ENCODE results near the gene MYL6. TPM values are rescaled to one million over a fixed set of nuclear protein-coding genes. Genes with fewer than 3 reads are reported as not detected.
A peak's percentile ranks its signal among the peaks of the same experiment; 100 is the strongest.
"Not testable (repeated sequence)": the region's sequence is repeated elsewhere in the genome, so short reads cannot be mapped to it uniquely, and the experiment has no call there.

Gene MYL6
- total RNA-seq: 100 to 1,000 TPM; 841 to 868 TPM

DNA sequence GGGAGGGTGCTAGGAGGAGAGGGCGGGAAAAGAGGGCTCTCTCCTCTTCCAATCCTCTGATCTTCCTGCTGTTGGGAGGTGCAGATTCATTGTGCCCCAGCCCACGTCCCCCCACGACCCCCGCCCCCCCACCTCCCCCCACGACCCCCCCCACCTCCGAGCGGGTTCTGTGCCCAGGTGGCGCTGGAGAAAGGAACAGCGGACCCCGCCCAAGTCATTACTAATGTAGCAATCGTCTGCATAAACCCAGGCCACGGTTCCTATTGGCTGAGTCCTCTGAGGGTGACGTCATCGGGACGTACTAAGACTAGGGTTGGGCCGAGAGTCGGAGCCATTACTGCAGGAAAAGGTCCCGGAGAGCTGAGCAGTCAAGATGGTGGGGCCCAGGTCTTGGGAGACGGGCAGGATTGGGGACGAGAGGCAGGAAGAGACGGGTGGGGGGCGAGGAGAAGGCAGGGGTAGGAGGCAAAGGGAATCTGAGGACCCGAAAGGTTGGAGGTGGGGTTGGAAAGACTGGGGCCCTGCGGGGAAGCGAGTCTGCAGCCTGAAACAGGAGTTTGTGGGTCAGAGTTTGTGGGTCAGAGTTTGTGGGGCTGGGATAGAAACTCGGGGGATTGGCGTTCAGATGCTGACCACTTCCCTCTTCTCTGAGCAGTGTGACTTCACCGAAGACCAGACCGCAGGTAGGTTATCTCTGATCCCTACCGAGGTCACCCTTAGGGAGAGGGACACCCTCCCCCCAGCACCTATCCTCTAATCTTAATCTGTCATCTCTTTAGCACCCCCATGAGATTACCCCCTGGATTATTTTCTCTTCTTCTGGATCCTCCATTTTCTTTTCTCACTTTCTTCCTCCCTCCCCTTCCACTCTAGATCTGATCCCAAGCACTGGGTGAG lies at the start of gene MYL6:
MYL6 (plus strand) TSS at position 331 of the 897 bp plus-strand sequence; CDS start at position 374, 43 bp downstream.
- peak within 1 kb of the TSS; percentile 96 for H3K4me3 Mint-ChIP-seq
- H3K4me1 Mint-ChIP-seq (ENCODE audit: low read depth): peaks cover 42% of the 10 kb centered on the region

DNA sequence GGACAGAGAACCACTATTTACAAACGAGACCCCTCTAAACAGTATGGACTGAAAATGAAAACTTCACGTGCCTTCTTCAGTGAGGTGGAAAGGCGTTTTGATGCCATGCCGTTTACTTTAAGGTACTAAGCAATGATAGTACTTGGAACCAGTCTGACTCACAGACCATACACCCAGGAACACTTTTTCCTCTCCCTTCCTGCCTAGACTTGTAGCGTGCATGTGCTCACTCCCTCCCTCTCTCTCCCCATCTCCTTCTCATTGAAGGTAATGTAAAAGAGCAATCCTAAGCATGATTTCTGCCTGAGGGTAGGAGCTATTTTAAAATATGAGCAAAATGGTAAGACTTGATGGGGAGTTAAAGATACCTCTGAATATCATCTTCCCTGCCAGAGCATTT lies 47.6 kb upstream of the MYL6 start:
- intact Hi-C loops (cut with micrococcal nuclease): loop anchor here (10.0 kb wide), 1 partner anchor 1126 kb away; the partner anchor contains the start of gene TESPA1

More for the DNA sequence above, at the start of gene MYL6:
- H3K27me3 Mint-ChIP-seq (ENCODE audit: low read depth): no peaks in the 10 kb centered on the region
- CTCF ChIA-PET: interaction anchor here (1.3 to 6.7 kb wide), 6 partner anchors 17 to 39 kb away, joined by 3 to 43 read pairs (median 8); partner anchors contain the start of genes ESYT1 and SMARCC2
- intact Hi-C loops (cut with micrococcal nuclease): loop anchor here (1.0 to 2.0 kb wide), 3 partner anchors 30 to 227 kb away; partner anchors contain the start of gene DGKA
- H3K9me3 Mint-ChIP-seq: no peaks in the 10 kb centered on the region
- peaks cover 51% of the 10 kb centered on the region for H3K36me3 Mint-ChIP-seq (ENCODE audit: low read depth)
- H3K27ac Mint-ChIP-seq: peak within 1 kb of the TSS; percentile 95
- peak; percentile 98 for DNase-seq

GRCh38 chr12:56114084-56114483 lies 44.1 kb upstream of the MYL6 start:
- CTCF ChIA-PET: interaction anchor here (1.1 kb wide), 1 partner anchor 14 kb away, joined by 3 read pairs; the partner anchor contains the start of gene ESYT1
- peak overlapping the region; percentile 61 for H3K27ac Mint-ChIP-seq
- no peak for DNase-seq
- peaks cover 11% of the 10 kb centered on the region for H3K4me1 Mint-ChIP-seq (ENCODE audit: low read depth)
- peaks cover 55% of the 10 kb centered on the region for H3K36me3 Mint-ChIP-seq (ENCODE audit: low read depth)
- intact Hi-C loops (cut with micrococcal nuclease): loop anchor here (10.0 kb wide), 1 partner anchor 1129 kb away; the partner anchor contains the start of gene TESPA1
- no peak overlapping the region for H3K4me3 Mint-ChIP-seq
- H3K27me3 Mint-ChIP-seq (ENCODE audit: low read depth): no peaks in the 10 kb centered on the region
- no peaks in the 10 kb centered on the region for H3K9me3 Mint-ChIP-seq

More for the DNA sequence above, 47.6 kb upstream of the MYL6 start:
- H3K9me3 Mint-ChIP-seq: no peaks in the 10 kb centered on the region
- no peak overlapping the region for H3K4me3 Mint-ChIP-seq
- H3K27me3 Mint-ChIP-seq (ENCODE audit: low read depth): no peaks in the 10 kb centered on the region
- peaks cover 68% of the 10 kb centered on the region for H3K36me3 Mint-ChIP-seq (ENCODE audit: low read depth)
- CTCF ChIA-PET: interaction anchor here (0.7 to 1.4 kb wide), 4 partner anchors 9 to 127 kb away, joined by 3 to 5 read pairs (median 3); partner anchors contain the start of gene ERBB3
- H3K27ac Mint-ChIP-seq: peak overlapping the region; percentile 61
- H3K4me1 Mint-ChIP-seq (ENCODE audit: low read depth): peaks cover 18% of the 10 kb centered on the region
- DNase-seq: no peak

DNA sequence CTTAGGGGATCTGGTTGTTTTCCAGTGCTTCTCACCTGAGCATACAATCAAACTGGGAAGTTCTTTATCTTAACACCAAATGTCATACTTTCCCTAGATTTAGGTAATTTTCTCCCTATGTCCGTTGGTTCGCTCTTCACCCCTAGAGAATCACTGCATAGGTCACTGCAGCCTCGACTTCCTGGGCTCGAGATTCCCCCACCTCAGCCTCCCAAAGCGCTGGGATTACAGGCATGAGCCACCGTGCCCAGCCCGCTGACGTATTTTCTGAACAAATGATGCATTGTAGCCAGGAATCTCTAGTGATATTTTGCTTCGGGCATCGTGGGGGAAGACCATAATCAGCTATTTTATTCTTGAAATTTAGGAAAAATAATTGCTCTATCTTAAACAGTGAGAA lies 42.8 kb upstream of the MYL6 start:
- CTCF ChIA-PET: interaction anchor here (1.6 kb wide), 1 partner anchor 10 kb away, joined by 6 read pairs; no protein-coding TSS in a partner anchor
- H3K4me3 Mint-ChIP-seq: peak overlapping the region; percentile 97
- peak overlapping the region; percentile 99 for H3K27ac Mint-ChIP-seq
- peaks cover 22% of the 10 kb centered on the region for H3K4me1 Mint-ChIP-seq (ENCODE audit: low read depth)
- no peak for DNase-seq
- H3K27me3 Mint-ChIP-seq (ENCODE audit: low read depth): no peaks in the 10 kb centered on the region
- no peaks in the 10 kb centered on the region for H3K9me3 Mint-ChIP-seq
- H3K36me3 Mint-ChIP-seq (ENCODE audit: low read depth): peaks cover 46% of the 10 kb centered on the region
- intact Hi-C loops (cut with micrococcal nuclease): loop anchor here (5.0 to 10.0 kb wide), 2 partner anchors 522 to 1131 kb away; partner anchors contain the start of gene TESPA1

DNA sequence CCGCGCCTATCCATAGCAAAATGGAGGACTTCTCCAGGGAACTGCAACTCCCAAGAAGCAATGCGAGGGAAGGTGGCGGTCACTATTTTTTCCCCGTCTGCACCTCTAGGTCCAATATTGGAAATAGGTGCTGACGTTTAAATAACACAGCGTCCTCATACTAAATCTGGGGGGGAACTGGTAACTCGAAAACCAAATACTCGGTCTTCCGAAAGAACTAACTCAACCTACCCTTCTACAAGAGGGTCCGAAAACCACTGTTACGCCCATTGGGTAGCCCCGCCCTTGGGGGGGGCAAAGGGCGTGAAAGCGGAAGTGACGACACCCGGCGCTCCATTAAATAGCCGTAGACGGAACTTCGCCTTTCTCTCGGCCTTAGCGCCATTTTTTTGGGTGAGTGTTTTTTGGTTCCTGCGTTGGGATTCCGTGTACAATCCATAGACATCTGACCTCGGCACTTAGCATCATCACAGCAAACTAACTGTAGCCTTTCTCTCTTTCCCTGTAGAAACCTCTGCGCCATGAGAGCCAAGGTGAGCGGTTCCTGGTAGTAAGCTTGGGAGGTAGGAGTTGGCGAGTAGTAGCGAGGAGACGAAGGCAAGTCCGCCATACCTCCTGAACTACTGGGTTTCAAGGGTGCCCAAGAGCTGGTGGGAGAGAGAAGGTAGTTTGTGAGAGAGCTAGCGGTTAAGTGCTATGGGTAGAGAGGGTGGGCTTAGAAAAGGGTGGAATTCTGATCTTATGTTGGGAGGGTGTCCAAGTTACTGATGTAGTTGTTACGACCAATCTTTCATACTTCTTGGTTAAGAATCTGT lies 41.7 kb upstream of the MYL6 start, which contains the start of gene RPL41:
RPL41 (plus strand) TSS at position 367 of the 815 bp plus-strand sequence.
- peaks cover 41% of the 10 kb centered on the region for H3K36me3 Mint-ChIP-seq (ENCODE audit: low read depth)
- CTCF ChIA-PET: interaction anchor here (0.6 to 3.7 kb wide), 6 partner anchors 10 to 379 kb away, joined by 3 to 30 read pairs (median 5); partner anchors contain the start of gene RNF41
- H3K27me3 Mint-ChIP-seq (ENCODE audit: low read depth): no peaks in the 10 kb centered on the region
- intact Hi-C loops (cut with micrococcal nuclease): loop anchor here (1.0 to 10.0 kb wide), 7 partner anchors 12 to 1132 kb away; partner anchors contain the start of genes BLOC1S1, PA2G4, RPS26 and TESPA1
- H3K4me3 Mint-ChIP-seq: peak within 1 kb of the TSS; percentile 97
- DNase-seq: peak; percentile 96
- peaks cover 23% of the 10 kb centered on the region for H3K4me1 Mint-ChIP-seq (ENCODE audit: low read depth)
- H3K9me3 Mint-ChIP-seq: no peaks in the 10 kb centered on the region
- peak within 1 kb of the TSS; percentile 99 for H3K27ac Mint-ChIP-seq

GRCh38 chr12:56117082-56117706 lies 41.0 kb upstream of the MYL6 start:
- H3K27me3 Mint-ChIP-seq (ENCODE audit: low read depth); DNase-seq; H3K9me3 Mint-ChIP-seq: not testable (repeated sequence)
- Mint-ChIP-seq H3K4me1 (ENCODE audit: low read depth) (peaks cover 23% of the 10 kb centered on the region), H3K27ac (peak overlapping the region; percentile 99), H3K36me3 (ENCODE audit: low read depth) (peaks cover 37% of the 10 kb centered on the region), H3K4me3 (peak overlapping the region; percentile 97)
- intact Hi-C loops (cut with micrococcal nuclease): loop anchor here (5.0 to 10.0 kb wide), 2 partner anchors 520 to 1132 kb away; partner anchors contain the start of gene TESPA1
- CTCF ChIA-PET: interaction anchor here (0.6 to 3.7 kb wide), 12 partner anchors 9 to 380 kb away, joined by 3 to 30 read pairs (median 6); partner anchors contain the start of genes IL23A, RAB5B, RNF41 and STAT2

DNA sequence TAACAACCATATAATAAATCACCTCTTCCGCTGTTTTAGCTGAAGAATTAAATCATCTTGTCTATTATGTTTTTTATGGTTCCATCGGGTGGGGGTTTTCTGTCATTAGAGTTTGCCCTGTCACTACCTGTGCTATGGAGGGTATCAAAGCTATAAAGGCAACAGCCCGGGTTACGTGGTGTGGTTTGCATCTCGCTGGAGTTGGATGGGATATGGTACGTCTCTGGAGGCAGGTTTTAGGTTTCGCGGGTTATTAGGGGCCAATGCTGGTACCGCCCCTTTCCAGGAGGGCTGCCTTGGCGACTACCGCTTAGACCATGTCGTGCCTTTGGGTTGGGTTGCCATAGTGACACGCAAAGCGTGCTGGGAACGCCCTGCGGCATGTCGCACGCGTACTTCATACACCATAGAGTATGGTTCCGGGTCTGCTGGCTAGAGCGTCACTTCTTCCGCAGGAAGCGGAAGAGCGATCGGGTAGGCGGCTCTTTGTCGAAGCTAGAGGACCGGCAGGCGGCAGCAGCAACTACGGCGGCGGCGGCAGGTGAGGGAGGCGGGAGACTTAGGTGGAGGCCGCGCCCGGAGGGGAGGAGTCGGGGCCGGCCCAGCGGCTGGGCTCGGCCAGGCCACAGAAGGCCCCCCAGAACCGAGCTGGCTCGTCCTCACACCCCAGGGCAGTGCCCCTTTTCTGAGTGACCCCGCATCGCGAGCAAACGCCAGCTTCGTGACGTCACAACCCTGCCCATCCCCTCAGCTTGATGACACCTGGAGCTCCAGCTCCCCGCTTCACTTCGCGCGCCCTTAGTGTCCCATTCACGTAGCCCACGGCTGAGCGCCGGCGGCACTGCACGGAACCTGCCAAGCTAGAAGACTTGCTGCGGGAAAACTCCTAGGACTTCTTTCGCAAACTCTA lies 40.1 kb upstream of the MYL6 start, which contains the start of gene ZC3H10:
ZC3H10 (plus strand) TSS at position 489 of the 910 bp plus-strand sequence. CDS start 2,297 bp downstream, outside the sequence.
- Mint-ChIP-seq H3K36me3 (ENCODE audit: low read depth) (peaks cover 29% of the 10 kb centered on the region), H3K9me3 (no peaks in the 10 kb centered on the region)

DNA sequence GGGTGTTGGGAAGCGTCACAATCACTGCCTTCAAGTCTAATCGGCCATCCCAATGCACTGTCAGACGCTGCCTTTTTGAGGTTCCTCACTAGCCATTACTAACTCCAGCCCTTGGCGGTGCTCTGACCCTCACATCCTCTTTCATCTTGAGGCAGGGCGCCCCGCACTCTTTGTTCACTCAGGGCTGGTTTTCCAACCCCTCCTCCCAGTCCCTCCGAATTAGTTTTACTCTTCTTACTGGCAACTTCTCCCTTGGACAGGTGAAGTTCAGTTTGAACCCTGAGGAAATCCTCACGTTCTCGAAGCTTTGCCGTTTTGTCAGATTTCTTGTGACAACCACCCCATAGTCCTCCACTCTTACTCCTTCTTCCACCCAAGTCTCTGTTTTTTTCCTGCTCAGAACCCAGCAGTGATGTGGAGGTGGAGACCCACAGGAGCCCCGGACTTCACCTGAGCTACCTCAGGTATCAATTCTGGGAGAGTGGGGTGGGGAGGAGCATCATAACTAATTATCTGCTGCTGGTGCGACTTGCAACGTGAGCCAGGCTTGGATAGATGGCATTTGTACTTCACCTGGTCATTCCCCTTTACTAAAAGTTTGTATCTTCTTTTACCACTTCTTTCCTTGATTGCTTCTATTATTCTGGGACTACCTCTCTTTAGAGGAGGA lies 39.3 kb upstream of the MYL6 start:
- Mint-ChIP-seq H3K27ac (peak overlapping the region; percentile 99), H3K9me3 (no peaks in the 10 kb centered on the region), H3K27me3 (ENCODE audit: low read depth) (no peaks in the 10 kb centered on the region), H3K4me1 (ENCODE audit: low read depth) (peaks cover 23% of the 10 kb centered on the region), H3K36me3 (ENCODE audit: low read depth) (peaks cover 23% of the 10 kb centered on the region), H3K4me3 (peak overlapping the region; percentile 97)
- no peak for DNase-seq
- intact Hi-C loops (cut with micrococcal nuclease): loop anchor here (1.0 to 10.0 kb wide), 19 partner anchors 7 to 1134 kb away; partner anchors contain the start of genes ANKRD52, CS, DNAJC14 and IL23A
- CTCF ChIA-PET: interaction anchor here (0.5 to 7.9 kb wide), 32 partner anchors 9 to 380 kb away, joined by 3 to 86 read pairs (median 6); partner anchors contain the start of genes ANKRD52, ESYT1, IL23A and MYL6B

More for the DNA sequence above, 40.1 kb upstream of the MYL6 start, which contains the start of gene ZC3H10:
- Mint-ChIP-seq H3K4me1 (ENCODE audit: low read depth) (peaks cover 23% of the 10 kb centered on the region), H3K27ac (peak within 1 kb of the TSS; percentile 99), H3K4me3 (peak within 1 kb of the TSS; percentile 97), H3K27me3 (ENCODE audit: low read depth) (no peaks in the 10 kb centered on the region)
- CTCF ChIA-PET: interaction anchor here (0.5 to 7.9 kb wide), 33 partner anchors 8 to 380 kb away, joined by 3 to 86 read pairs (median 5); partner anchors contain the start of genes ANKRD52, ESYT1, IL23A and MYL6B
- DNase-seq: peak; percentile 99
- intact Hi-C loops (cut with micrococcal nuclease): loop anchor here (1.0 to 10.0 kb wide), 17 partner anchors 8 to 1133 kb away; partner anchors contain the start of genes ANKRD52, CS, DNAJC14 and IL23A

- CTCF ChIA-PET: interaction anchor here (0.6 to 7.9 kb wide), 22 partner anchors 8 to 350 kb away, joined by 3 to 86 read pairs (median 8); partner anchors contain the start of genes ANKRD52, ESYT1, RNF41 and SMARCC2
These were observed 38.8 kb upstream of the MYL6 start for GRCh38 chr12:56119361-56119796.

More at GRCh38 chr12:56119361-56119796, 38.8 kb upstream of the MYL6 start:
- Mint-ChIP-seq H3K27me3 (ENCODE audit: low read depth) (no peaks in the 10 kb centered on the region), H3K9me3 (no peaks in the 10 kb centered on the region), H3K4me3 (peak overlapping the region; percentile 97), H3K27ac (peak overlapping the region; percentile 99), H3K4me1 (ENCODE audit: low read depth) (peaks cover 23% of the 10 kb centered on the region), H3K36me3 (ENCODE audit: low read depth) (peaks cover 23% of the 10 kb centered on the region)
- intact Hi-C loops (cut with micrococcal nuclease): loop anchor here (1.0 to 10.0 kb wide), 8 partner anchors 70 to 1135 kb away; partner anchors contain the start of genes ANKRD52, DNAJC14, NABP2 and SMARCC2
- peak; percentile 74 for DNase-seq

Measured in activated naive CD4-positive, alpha-beta T cell treated with anti-CD3 and anti-CD28 coated beads for 36 hours (primary cell).